H1 (cell line): Measurements from ENCODE around the gene SMAD7. TPM values are rescaled to one million over a fixed set of nuclear protein-coding genes. Genes with fewer than 3 reads are reported as not detected.

Experiments
- CTCF ChIA-PET: fragments of 300-600 bp; sonication (Branson Sonifier 250); formaldehyde crosslinking; loops from one replicate; lab custom pipeline; 2021; ENCODE audit not compliant: partially characterized antibody; lab: Charles Lee
- POLR2A ChIA-PET: fragments of 300-600 bp; sonication (Branson Sonifier 250); formaldehyde crosslinking; loops from one replicate; lab custom pipeline; 2021; ENCODE audit warnings: inconsistent platforms; ENCODE audit not compliant: partially characterized antibody; lab: Charles Lee
- DNase-seq, 2 experiments: peaks; one replicate each; pipeline versions ENCODE4 v3.0.0 to v3.0.0-alpha.2; 2010 to 2022; ENCODE audit warnings: low spot score in 2 of 2, low read depth in 1 of 2, mixed read lengths in 1 of 2
- FAIRE-seq: peaks from 2 replicates; lab custom pipeline; 2011; peaks lifted over from hg19 to GRCh38; lab: Jason Lieb, UNC
- H2AFZ ChIP-seq: 2 replicates; pipeline ENCODE4 v1.8.1; 2012; ENCODE audit warnings: low read length, inconsistent platforms
- H2AK5ac ChIP-seq: 2 replicates; pipeline ENCODE4 v1.6.1; 2013; ENCODE audit warnings: low read depth, low read length
- H2BK120ac ChIP-seq: replicated peaks from 2 replicates; pipeline ENCODE3; 2013; ENCODE audit warnings: low read depth, low read length, inconsistent platforms
- H2BK12ac ChIP-seq: 2 replicates; pipeline ENCODE4 v1.6.1; 2013; ENCODE audit warnings: low read depth, low read length
- H2BK15ac ChIP-seq: 2 replicates; pipeline ENCODE4 v1.6.1; 2013; ENCODE audit warnings: low read length
- H2BK20ac ChIP-seq: 2 replicates; pipeline ENCODE4 v1.6.1; 2013; ENCODE audit warnings: low read length
- H2BK5ac ChIP-seq: 2 replicates; pipeline ENCODE4 v1.6.1; 2013; ENCODE audit warnings: low read depth, low read length
- H3K14ac ChIP-seq: 2 replicates; pipeline ENCODE4 v1.6.1; 2013; ENCODE audit warnings: inconsistent platforms; ENCODE audit not compliant: insufficient read length
- H3K18ac ChIP-seq: 2 replicates; pipeline ENCODE4 v1.6.1; 2013; ENCODE audit warnings: low read length; ENCODE audit errors: extremely low read depth
- H3K23ac ChIP-seq: 2 replicates; pipeline ENCODE4 v1.6.1; 2013; ENCODE audit warnings: inconsistent platforms; ENCODE audit not compliant: insufficient read length
- H3K23me2 ChIP-seq: 2 replicates; pipeline ENCODE4 v1.6.1; 2013; ENCODE audit warnings: low read depth, low read length
- H3K27ac ChIP-seq: 2 replicates; pipeline ENCODE4 v1.6.1; 2011; ENCODE audit warnings: low read depth, low read length, inconsistent platforms
- H3K27me3 ChIP-seq, 4 experiments: replicated peaks in 1 of 4; 1 replicate in 1 of 4; 2 replicates in 3 of 4; pipeline versions ENCODE4 v1.6.1 to v1.8.1; 2011 to 2013; ENCODE audit warnings: low read length in 3 of 4, mild to moderate bottlenecking in 3 of 4, inconsistent platforms in 2 of 4, mixed read lengths in 2 of 4, moderate library complexity in 1 of 4; ENCODE audit not compliant: control insufficient read depth in 3 of 4, insufficient read depth in 3 of 4; ENCODE audit errors: extremely low read depth in 1 of 4
- H3K36me3 ChIP-seq, 4 experiments: 2 replicates each; pipeline versions ENCODE4 v1.6.1 to v1.8.1; 2011 to 2013; ENCODE audit warnings: mild to moderate bottlenecking in 4 of 4, low read length in 3 of 4, moderate library complexity in 2 of 4, control low read depth in 1 of 4, inconsistent platforms in 1 of 4; ENCODE audit not compliant: insufficient read depth in 4 of 4, control insufficient read depth in 2 of 4
- H3K4ac ChIP-seq: replicated peaks from 2 replicates; pipeline ENCODE3; 2013; ENCODE audit warnings: low read length, low read depth, mixed read lengths, inconsistent platforms; ENCODE audit not compliant: insufficient read length
- H3K4me1 ChIP-seq, 4 experiments: replicated peaks in 1 of 4; 1 replicate in 1 of 4; 2 replicates in 3 of 4; pipeline versions ENCODE4 v1.6.1 to v1.8.1; 2011 to 2013; ENCODE audit warnings: low read length in 3 of 4, inconsistent platforms in 2 of 4, mixed read lengths in 1 of 4; ENCODE audit not compliant: insufficient read depth in 4 of 4, control insufficient read depth in 3 of 4
- H3K4me2 ChIP-seq, 2 experiments: 2 replicates each; pipeline versions ENCODE4 v1.6.1 to v1.8.1; 2011 to 2013; ENCODE audit warnings: low read depth in 2 of 2, low read length in 2 of 2, control low read depth in 1 of 2, inconsistent platforms in 1 of 2, mild to moderate bottlenecking in 1 of 2; ENCODE audit not compliant: insufficient read depth in 1 of 2
- H3K4me3 ChIP-seq, 4 experiments: fragments of 200-600, 300-600 bp in 1 of 4; sonication (generic), shearing (Covaris generic), sonication (Bioruptor Twin) in 1 of 4; 2 replicates each; pipeline versions ENCODE4 v1.5.1 to v1.8.1; 2011 to 2016; ENCODE audit warnings: low read length in 4 of 4, low read depth in 3 of 4, control low read depth in 2 of 4, inconsistent platforms in 2 of 4, mild to moderate bottlenecking in 2 of 4, mixed read lengths in 1 of 4, moderate library complexity in 1 of 4; ENCODE audit not compliant: insufficient read depth in 2 of 4; ENCODE audit errors: extremely low read depth in 1 of 4
- H3K56ac ChIP-seq: replicated peaks from 2 replicates; pipeline ENCODE3; 2013; ENCODE audit warnings: low read depth, mild to moderate bottlenecking, mixed read lengths, low read length, inconsistent platforms; ENCODE audit not compliant: insufficient read length
- H3K79me1 ChIP-seq: 2 replicates; pipeline ENCODE4 v1.6.1; 2013; ENCODE audit warnings: low read depth, low read length, control low read depth
- H3K79me2 ChIP-seq, 2 experiments: 2 replicates each; pipeline versions ENCODE4 v1.6.1 to v1.8.1; 2012 to 2013; ENCODE audit warnings: low read length in 2 of 2, mild to moderate bottlenecking in 2 of 2, inconsistent platforms in 1 of 2; ENCODE audit not compliant: insufficient read depth in 2 of 2, control insufficient read depth in 1 of 2
- H3K9ac ChIP-seq, 4 experiments: replicated peaks in 1 of 4; 1 replicate in 1 of 4; 2 replicates in 3 of 4; pipeline versions ENCODE4 v1.6.1 to v1.8.1; 2011 to 2013; ENCODE audit warnings: low read depth in 3 of 4, low read length in 3 of 4, control low read depth in 2 of 4, mild to moderate bottlenecking in 2 of 4, moderate library complexity in 2 of 4, inconsistent platforms in 1 of 4; ENCODE audit errors: extremely low read depth in 1 of 4
- H3K9me3 ChIP-seq, 2 experiments: 2 replicates each; pipeline versions ENCODE4 v1.6.1 to v1.8.1; 2012 to 2013; ENCODE audit warnings: mild to moderate bottlenecking in 2 of 2, moderate library complexity in 2 of 2, control low read depth in 1 of 2, inconsistent platforms in 1 of 2, low read depth in 1 of 2, low read length in 1 of 2, mixed read lengths in 1 of 2; ENCODE audit not compliant: insufficient read depth in 2 of 2
- H4K20me1 ChIP-seq, 2 experiments: replicated peaks in 1 of 2; 2 replicates each; pipeline versions ENCODE3 to v1.8.1; 2011 to 2013; ENCODE audit warnings: inconsistent platforms in 2 of 2, low read length in 2 of 2, mild to moderate bottlenecking in 1 of 2; ENCODE audit not compliant: insufficient read depth in 2 of 2, control insufficient read depth in 1 of 2
- H4K5ac ChIP-seq: 2 replicates; pipeline ENCODE4 v1.6.1; 2013; ENCODE audit warnings: low read length, low read depth, mixed read lengths, inconsistent platforms; ENCODE audit not compliant: insufficient read length
- H4K8ac ChIP-seq: 2 replicates; pipeline ENCODE4 v1.8.0; 2013; ENCODE audit warnings: mild to moderate bottlenecking, moderate library complexity, low read length, inconsistent platforms; ENCODE audit not compliant: insufficient read depth; ENCODE audit errors: extremely low read depth
- H4K91ac ChIP-seq: replicated peaks from 2 replicates; pipeline ENCODE3; 2013; ENCODE audit warnings: low read length, mixed read lengths, inconsistent platforms; ENCODE audit not compliant: insufficient read length
- BCL11A ChIP-seq, 2 experiments: IDR thresholded peaks; one replicate each; pipeline ENCODE4 v1.6.1; 2011; ENCODE audit warnings: low read depth in 2 of 2, low read length in 2 of 2, mild to moderate bottlenecking in 2 of 2
- EZH2 ChIP-seq: fragments of 200-600 bp; sonication (generic); IDR thresholded peaks from 2 replicates; pipeline ENCODE4 v1.7.1; 2012; ENCODE audit warnings: low read depth, mild to moderate bottlenecking, moderate library complexity, low read length, inconsistent platforms; ENCODE audit not compliant: severe bottlenecking
- RBBP5 ChIP-seq: IDR thresholded peaks from 2 replicates; pipeline ENCODE4 v1.7.1; 2012; ENCODE audit warnings: low read depth, mild to moderate bottlenecking, inconsistent platforms, low read length, moderate library complexity, borderline replicate concordance
- SAP30 ChIP-seq: fragments of 300-600 bp; sonication (generic); IDR thresholded peaks from 2 replicates; pipeline ENCODE4 v1.7.1; 2012; ENCODE audit warnings: low read length, moderate library complexity, mild to moderate bottlenecking, inconsistent platforms; ENCODE audit not compliant: insufficient read depth, insufficient replicate concordance
- WGBS, 2 experiments: shearing (Covaris generic) in 1 of 2; methylation state at CpG; one replicate each; pipeline versions ENCODE4 v1.1.6 to v1.1.7; 2013 to 2015; ENCODE audit warnings: low lambda C conversion rate in 2 of 2, mixed read lengths in 2 of 2, inconsistent platforms in 1 of 2, low coverage in 1 of 2, missing lambda C conversion rate in 1 of 2; ENCODE audit not compliant: insufficient replicate concordance in 2 of 2, insufficient coverage in 1 of 2, insufficient read length in 1 of 2; ENCODE audit errors: extremely low coverage in 1 of 2, missing lambda C conversion rate in 1 of 2; 5-methylcytosine and 5-hydroxymethylcytosine counted together
- polyA plus RNA-seq, 7 experiments: library from polyadenylated mRNA; depleted of rRNA in 3 of 7; stranded (reverse) in 5 of 7; unstranded in 2 of 7; fragments of >200 nt in 5 of 7; fragments of 200-250 nt in 2 of 7; gene quantifications; 1 replicate in 5 of 7; 2 replicates in 1 of 7; 4 replicates in 1 of 7; pipeline versions ENCODE4 v1.2.1 to v1.2.3, GENCODE V29; 2011 to 2013; ENCODE audit warnings: missing spikeins in 2 of 7, mixed read lengths in 2 of 7
- total RNA-seq: library from RNA; stranded (reverse); fragmentation: NEBNext Ultra II Directional; extraction: Animal tissue kit (Norgen Biotek cat#: 25700); gene quantifications from 2 replicates; pipeline ENCODE4 v1.2.1, GENCODE V29; 2021

The SMAD7 gene
- total and polyA plus RNA-seq, 2 of the 8 experiments (the other 6 are each of a cell fraction or from before 2014, with no cell fraction given) = 6.5 to 15.5 TPM

DNA sequence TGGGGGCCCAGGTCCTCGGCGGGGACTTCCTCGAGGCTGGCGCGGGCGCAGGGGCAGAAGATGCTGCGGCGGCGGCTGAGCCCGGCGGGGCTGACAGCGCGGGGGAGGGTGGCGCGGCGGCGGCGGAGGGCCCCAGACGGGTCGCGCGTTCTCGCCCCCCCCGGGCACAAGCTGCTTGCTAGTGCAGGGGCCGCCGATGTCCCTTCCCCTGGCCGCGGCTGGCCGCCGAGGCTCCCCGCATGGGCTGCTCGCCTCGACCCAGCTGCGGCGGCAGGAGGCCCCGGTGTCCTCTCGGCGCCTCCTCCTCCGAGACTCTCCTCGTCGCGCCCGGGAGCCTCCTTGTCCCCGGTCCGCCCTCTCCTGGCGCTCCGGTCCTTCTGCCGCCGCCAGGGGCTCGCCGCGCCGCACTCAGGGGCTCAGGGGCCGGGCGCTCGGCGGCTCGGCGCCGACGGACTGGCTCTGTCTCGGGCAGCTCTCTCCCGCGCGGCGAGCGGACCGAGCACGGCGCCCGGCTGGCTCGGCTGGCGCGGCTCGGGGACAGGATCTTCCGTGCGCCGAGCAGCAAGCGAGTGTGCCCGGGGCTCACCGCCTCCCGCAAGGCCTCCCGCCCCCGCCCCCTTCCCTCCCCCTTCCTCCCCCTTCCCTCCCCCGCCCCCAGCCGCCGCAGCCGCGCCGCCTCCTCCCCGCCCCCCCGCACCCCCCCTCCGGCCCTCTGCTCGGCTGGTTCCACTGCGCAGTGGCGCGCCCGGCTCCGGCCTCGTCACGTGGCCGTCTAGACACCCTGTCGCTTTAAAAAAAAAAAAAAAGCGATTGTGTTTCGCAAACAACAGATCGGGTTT lies 902 bp upstream of the SMAD7 start:
- Histone ChIP-seq H3K79me1 (no peaks in the 10 kb centered on the region), H2BK12ac (no peak overlapping the region), H3K4me3 (peak overlapping the region; percentile 71 to 79 (median 72)), H3K23me2 (peaks cover 21% of the 10 kb centered on the region; the same call in 1 of the 2 replicates), H2AFZ (no peak overlapping the region), H3K18ac (peak overlapping the region; percentile 71), H2BK15ac (no peak overlapping the region), H2BK20ac (no peak overlapping the region), H3K4me2 (peak overlapping the region; percentile 80 to 81), H3K9ac (peak overlapping the region in 2 of 4 experiments; percentile 13 to 67; a peak in 4 of 7 replicates), H3K4ac (no peak overlapping the region), H3K27ac (0 out of 2 replicates have a peak overlapping the region, but pooled peaks have one; percentile 12), H2BK5ac (peak overlapping the region; percentile 75; the same call in 1 of the 2 replicates), H2BK120ac (no peak overlapping the region), H4K5ac (no peak overlapping the region), H3K56ac (no peak overlapping the region), H3K4me1 (peaks cover 8 to 19% (median 10%) of the 10 kb centered on the region in 4 experiments), H3K23ac (no peak overlapping the region), H3K79me2 (peaks cover 29 to 35% of the 10 kb centered on the region in 2 experiments), H3K14ac (no peak overlapping the region), H4K20me1 (peaks cover 16 to 20% of the 10 kb centered on the region in 2 experiments), H2AK5ac (no peak overlapping the region), H3K27me3 (peaks cover 0 to 46% (median 23%) of the 10 kb centered on the region in 4 experiments; a peak in 5 of 7 replicates), H4K8ac (peak overlapping the region; percentile 59), H3K36me3 (no peaks in the 10 kb centered on the region), H3K9me3 (no peaks in the 10 kb centered on the region), H4K91ac (no peak overlapping the region)
- ChIA-PET CTCF (interaction anchor here (0.6 to 3.5 kb wide), 9 partner anchors 8 to 287 kb away, joined by 3 to 12 read pairs (median 5); no protein-coding TSS in a partner anchor), POLR2A (interaction anchor here (0.6 to 2.6 kb wide), 20 partner anchors 11 to 536 kb away, joined by 3 to 17 read pairs (median 5); partner anchors contain the start of gene C18orf32)
- FAIRE-seq (no peak), DNase-seq (peak in 1 of 2 experiments; percentile 76)
- WGBS, 2 experiments = 1% methylated on average over 25 of the region's 106 CpGs; no CpG with 5 or more reads in 1 of the 2 experiments
- TF ChIP-seq RBBP5 = 0 out of 2 replicates have a peak, but pooled peaks have one; percentile 66
- TF ChIP-seq SAP30 = no peak
- no peak for TF ChIP-seq EZH2
- TF ChIP-seq BCL11A (IDR thresholded peaks at IDR 0.05; ENCODE audit: low read depth in 2 of 2, low read length in 2 of 2) = no peak
